Mesodermal cell (in vitro differentiated cells): ENCODE measurements around the gene MICAL3.

Source experiments
- H3K27ac ChIP-seq: 2 replicates; pipeline ENCODE4 v1.7.0; 2013; ENCODE audit warnings: mild to moderate bottlenecking, low read depth, low read length, moderate library complexity; ENCODE audit not compliant: severe bottlenecking
- H3K36me3 ChIP-seq: 2 replicates; pipeline ENCODE4 v1.7.1; 2013; ENCODE audit warnings: mild to moderate bottlenecking, low read length, moderate library complexity; ENCODE audit not compliant: control insufficient read depth, insufficient read depth
- H3K4me1 ChIP-seq: one replicate; pipeline ENCODE4 v1.7.1; 2013; ENCODE audit warnings: mild to moderate bottlenecking, low read length; ENCODE audit not compliant: insufficient read depth, control insufficient read depth, poor library complexity, severe bottlenecking
- H3K4me3 ChIP-seq: 2 replicates; pipeline ENCODE4 v1.7.0; 2013; ENCODE audit warnings: low read length, control low read depth, mild to moderate bottlenecking; ENCODE audit not compliant: insufficient read depth, poor library complexity, severe bottlenecking; ENCODE audit errors: extremely low read depth
- H3K9me3 ChIP-seq: 2 replicates; pipeline ENCODE4 v1.7.1; 2013; ENCODE audit warnings: mild to moderate bottlenecking, low read length, moderate library complexity; ENCODE audit not compliant: control insufficient read depth
- WGBS, 2 experiments: methylation state at CpG; one replicate each; pipeline ENCODE4 v1.1.5; 2013; ENCODE audit warnings: missing lambda C conversion rate in 2 of 2; ENCODE audit not compliant: insufficient coverage in 2 of 2; 5-methylcytosine and 5-hydroxymethylcytosine counted together

MICAL3 gene

DNA sequence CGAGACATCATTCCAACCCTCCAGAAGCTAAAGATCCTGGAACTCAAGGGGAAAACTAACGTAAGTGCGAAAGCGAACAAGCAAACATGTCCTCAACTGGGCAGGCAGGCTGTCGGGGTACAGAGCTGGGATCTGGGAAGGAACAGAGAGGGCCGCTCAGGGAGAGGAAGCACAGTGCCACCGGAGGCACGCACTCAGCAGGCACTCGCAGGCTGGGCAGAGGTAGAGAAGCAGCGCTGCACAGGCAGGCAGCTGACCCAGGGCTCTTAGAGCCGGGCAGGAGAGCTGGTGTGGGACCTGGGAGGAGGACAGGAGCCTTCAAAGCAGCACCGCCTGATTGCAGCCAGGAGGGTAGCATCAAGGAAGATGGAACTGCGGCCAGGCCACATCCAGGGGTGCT lies 62.2 kb downstream of the MICAL3 start:
- Histone ChIP-seq H3K4me1 (peaks cover 31% of the 10 kb centered on the region), H3K4me3 (no peak overlapping the region), H3K9me3 (no peaks in the 10 kb centered on the region), H3K27ac (no peak overlapping the region), H3K36me3 (no peaks in the 10 kb centered on the region)
- WGBS, 2 experiments: 90 to 94% methylated on average over 12 to 13 of the region's 13 CpGs

DNA sequence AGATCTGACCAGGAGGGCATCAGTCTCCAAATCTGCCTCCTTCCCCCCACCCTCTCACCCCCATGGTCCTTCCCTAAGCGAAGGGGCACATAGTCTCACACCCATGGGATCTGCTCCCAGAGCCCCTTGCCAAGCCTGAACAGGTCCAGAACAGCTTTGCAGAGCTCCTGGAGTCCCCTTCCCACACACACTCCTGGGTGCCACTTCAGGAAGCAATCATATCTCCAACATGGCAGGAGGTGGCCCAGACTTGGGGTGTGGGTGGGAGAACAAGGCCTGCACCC lies 63.0 kb downstream of the MICAL3 start:
- H3K4me1 ChIP-seq: peaks cover 27% of the 10 kb centered on the region
- H3K27ac ChIP-seq: no peak overlapping the region
- WGBS, 2 experiments: 40 to 60% methylated on average over 1 of the region's 1 CpG
- no peaks in the 10 kb centered on the region for H3K36me3 ChIP-seq
- H3K4me3 ChIP-seq: no peak overlapping the region
- no peaks in the 10 kb centered on the region for H3K9me3 ChIP-seq

DNA sequence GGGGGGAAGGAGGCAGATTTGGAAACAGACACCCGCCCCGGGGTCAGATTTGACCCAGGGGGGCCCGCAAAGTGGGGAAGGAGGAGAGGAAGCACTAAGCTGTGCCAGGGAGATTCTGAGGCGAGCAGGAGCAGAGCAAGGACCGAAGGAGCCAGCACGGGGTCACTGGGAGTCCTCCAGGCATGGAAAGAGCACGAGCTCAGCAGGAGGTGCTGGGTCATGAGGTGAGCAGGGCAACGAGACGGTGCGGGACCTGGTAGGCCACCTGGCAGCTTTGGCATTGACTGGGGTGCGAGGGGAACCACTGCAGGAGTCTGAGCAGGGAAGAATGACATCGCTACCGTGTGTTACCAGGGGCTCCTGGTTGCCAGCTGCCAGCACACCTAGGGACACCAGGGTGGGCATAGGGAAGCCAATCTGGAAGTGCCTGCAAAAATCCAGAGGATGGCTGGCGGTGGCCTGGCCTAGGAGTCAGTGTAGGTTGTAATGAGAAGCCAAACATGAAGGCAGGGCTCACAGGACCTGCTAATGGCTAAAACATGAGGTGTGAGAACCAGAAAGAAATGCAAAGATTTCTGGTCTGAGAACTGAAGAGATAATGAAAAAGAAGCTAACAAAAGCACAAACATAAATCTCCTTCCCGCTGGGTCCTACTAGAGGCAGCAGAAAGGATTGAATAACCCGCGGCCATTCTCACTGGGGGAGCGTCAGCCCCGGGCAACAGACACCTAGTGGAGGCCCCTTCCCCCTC lies 63.5 kb downstream of the MICAL3 start:
- WGBS, 2 experiments: 76 to 77% methylated on average over 18 to 19 of the region's 19 CpGs
- no peak overlapping the region for H3K27ac ChIP-seq
- peaks cover 22% of the 10 kb centered on the region for H3K4me1 ChIP-seq

DNA sequence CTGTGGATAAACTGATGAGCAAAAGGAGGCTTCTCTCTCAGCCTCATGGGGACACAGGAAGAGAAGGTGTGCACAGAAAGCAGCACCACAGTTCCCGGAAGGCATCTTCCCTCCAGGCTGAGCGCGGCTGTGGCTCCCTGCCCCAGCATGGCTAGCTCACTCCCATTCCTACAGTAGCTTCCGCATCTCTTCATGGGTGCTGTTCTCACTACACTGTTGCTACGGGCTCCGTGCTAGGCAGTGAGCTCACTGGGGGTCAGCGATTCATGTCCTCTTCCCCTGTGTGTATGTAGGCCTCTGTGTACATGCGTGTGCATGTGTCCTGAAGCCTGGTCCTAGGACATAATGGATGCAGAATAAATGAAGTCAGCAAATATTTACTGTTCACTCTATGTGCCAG lies 64.3 kb downstream of the MICAL3 start:
- Histone ChIP-seq H3K4me1 (peaks cover 17% of the 10 kb centered on the region), H3K9me3 (no peaks in the 10 kb centered on the region), H3K4me3 (no peak overlapping the region), H3K27ac (no peak overlapping the region), H3K36me3 (no peaks in the 10 kb centered on the region)
- WGBS, 2 experiments: 94 to 99% methylated on average over 8 of the region's 8 CpGs

More for the DNA sequence above, 63.5 kb downstream of the MICAL3 start:
- Histone ChIP-seq H3K36me3 (no peaks in the 10 kb centered on the region), H3K4me3 (no peak overlapping the region), H3K9me3 (no peaks in the 10 kb centered on the region)

DNA sequence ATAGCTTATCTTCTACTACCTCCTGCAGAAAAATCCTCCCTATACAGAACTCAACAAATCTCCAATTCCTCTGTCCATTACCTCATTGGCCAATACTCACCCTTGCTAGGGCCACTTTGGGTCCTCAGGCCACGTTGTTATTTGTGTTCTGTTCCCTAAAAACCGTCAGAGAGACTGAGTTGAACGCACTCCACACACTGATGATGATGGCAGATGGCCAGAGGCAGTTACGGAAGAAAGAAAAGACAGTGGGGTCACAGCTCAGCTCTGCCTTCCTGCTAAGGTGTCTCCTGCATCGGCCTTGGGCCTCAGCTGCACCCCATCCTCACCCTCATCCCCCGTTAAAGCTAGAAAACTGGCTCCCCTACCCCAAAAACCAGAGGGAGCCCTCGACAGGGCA lies 66.2 kb downstream of the MICAL3 start:
- no peaks in the 10 kb centered on the region for H3K4me1 ChIP-seq

DNA sequence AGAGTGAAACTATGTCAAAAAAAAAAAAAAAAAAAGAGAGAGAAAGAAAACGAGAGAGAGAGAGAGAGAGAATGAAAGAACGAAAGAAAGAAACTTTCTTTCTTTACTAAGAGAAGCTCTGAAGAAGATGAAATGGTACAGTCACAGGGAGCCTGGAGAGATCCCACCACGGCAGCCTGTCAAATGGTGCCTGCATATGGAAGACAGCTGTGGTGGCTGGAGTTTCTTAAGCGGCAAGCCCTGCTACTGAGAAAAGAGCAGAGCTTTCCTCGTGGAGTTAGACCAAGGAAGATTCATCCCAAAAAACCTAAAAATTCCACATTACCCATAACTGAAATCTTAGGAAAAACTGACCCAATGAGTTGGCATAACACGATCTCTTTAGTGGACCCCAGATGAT lies 66.7 kb downstream of the MICAL3 start:
- Histone ChIP-seq H3K27ac (no peak overlapping the region), H3K4me1 (no peaks in the 10 kb centered on the region), H3K9me3 (no peaks in the 10 kb centered on the region), H3K36me3 (no peaks in the 10 kb centered on the region), H3K4me3 (no peak overlapping the region)
- WGBS, 2 experiments: 85 to 96% methylated on average over 2 of the region's 6 CpGs

More for the DNA sequence above, 66.2 kb downstream of the MICAL3 start:
- Histone ChIP-seq H3K27ac (no peak overlapping the region), H3K9me3 (no peaks in the 10 kb centered on the region), H3K4me3 (no peak overlapping the region), H3K36me3 (no peaks in the 10 kb centered on the region)
- WGBS, 2 experiments: 88 to 93% methylated on average over 4 to 6 of the region's 7 CpGs

DNA sequence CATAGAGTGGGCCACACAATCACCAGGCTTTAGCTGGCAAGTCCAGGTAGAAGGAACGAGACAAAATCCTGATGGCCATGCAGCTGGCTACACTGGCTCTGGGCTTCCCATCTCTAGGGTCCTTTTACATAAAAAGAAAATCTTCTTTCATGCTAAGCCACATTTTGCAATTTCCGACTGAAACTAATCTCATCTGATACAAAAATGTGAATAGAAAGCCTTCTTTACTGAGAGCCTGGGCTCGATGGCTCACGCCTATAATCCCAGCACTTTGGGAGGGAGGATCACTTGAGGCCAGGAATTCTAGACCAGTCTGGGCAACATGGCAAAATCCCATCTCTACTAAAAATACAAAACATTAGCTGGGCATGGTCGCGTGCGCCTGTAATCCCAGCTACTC lies 67.2 kb downstream of the MICAL3 start:
- no peaks in the 10 kb centered on the region for H3K4me1 ChIP-seq
- H3K27ac ChIP-seq: no peak overlapping the region
- no peak overlapping the region for H3K4me3 ChIP-seq
- no peaks in the 10 kb centered on the region for H3K36me3 ChIP-seq
- H3K9me3 ChIP-seq: no peaks in the 10 kb centered on the region
- whole genome bisulfite sequencing, 2 experiments: 78 to 96% methylated on average over 2 to 7 of the region's 7 CpGs

DNA sequence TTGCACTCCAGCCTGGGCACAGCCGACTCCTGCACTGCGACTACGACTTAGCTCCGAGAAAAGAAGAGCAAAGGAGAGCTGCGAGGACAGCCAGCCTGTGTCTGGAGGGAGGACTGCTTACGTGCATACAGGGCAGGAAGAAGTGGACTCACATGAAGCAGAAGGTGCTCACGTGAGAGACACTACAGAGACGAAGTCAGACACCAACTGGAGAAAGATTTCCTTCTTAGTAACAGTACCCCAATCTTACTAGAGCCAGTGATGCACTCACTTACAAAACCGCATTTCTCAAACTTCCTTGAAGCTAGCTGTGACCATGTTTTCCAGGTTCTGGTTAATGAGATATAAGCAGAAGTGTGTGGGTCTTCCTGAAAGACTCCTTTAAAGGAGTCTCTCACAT lies 67.7 kb downstream of the MICAL3 start:
- no peaks in the 10 kb centered on the region for H3K9me3 ChIP-seq
- H3K27ac ChIP-seq: no peak overlapping the region
- H3K4me3 ChIP-seq: no peak overlapping the region
- no peaks in the 10 kb centered on the region for H3K4me1 ChIP-seq
- 94 to 97% methylated on average over 8 of the region's 9 CpGs for WGBS, 2 experiments
- H3K36me3 ChIP-seq: no peaks in the 10 kb centered on the region

DNA sequence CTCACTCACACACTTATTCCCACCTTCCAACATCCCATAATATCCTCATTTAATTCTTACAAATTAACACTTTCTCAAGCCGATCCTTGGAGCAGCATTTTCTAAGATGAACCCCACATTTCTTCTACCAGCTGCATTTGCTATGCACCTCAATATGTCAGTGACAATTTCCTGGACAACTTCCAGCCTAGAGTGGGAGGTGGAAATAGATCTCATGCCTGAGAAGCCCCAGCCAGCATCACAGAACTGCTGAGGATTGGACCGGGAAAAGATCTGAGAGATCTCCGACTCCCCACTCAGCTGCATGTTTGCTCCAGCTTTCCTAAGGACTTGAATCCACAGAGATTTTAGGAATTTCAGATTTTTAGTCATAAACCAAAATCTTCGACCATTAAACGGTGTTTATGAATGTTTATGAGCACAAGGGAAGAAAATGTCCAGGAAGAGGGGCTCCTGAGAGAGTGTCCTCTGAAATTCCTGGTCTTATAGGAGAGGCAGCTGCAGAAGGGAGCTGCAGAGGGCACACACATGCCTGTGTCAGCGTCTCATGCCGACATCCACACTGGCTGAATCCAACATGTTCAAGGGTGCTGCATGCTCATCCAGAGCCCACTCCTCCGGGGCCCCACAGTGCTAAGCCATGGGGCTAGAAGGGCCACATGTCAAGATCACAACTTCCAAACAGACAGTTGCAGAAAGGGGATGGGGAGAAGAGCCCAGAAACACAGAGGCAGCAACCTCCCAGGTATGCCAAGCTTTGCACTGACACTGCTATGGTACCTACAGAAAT lies 68.6 kb downstream of the MICAL3 start:
- Histone ChIP-seq H3K27ac (no peak overlapping the region), H3K36me3 (no peaks in the 10 kb centered on the region), H3K4me3 (no peak overlapping the region), H3K4me1 (peaks cover 4% of the 10 kb centered on the region), H3K9me3 (no peaks in the 10 kb centered on the region)
- WGBS, 2 experiments: 87 to 98% methylated on average over 6 to 7 of the region's 8 CpGs

DNA sequence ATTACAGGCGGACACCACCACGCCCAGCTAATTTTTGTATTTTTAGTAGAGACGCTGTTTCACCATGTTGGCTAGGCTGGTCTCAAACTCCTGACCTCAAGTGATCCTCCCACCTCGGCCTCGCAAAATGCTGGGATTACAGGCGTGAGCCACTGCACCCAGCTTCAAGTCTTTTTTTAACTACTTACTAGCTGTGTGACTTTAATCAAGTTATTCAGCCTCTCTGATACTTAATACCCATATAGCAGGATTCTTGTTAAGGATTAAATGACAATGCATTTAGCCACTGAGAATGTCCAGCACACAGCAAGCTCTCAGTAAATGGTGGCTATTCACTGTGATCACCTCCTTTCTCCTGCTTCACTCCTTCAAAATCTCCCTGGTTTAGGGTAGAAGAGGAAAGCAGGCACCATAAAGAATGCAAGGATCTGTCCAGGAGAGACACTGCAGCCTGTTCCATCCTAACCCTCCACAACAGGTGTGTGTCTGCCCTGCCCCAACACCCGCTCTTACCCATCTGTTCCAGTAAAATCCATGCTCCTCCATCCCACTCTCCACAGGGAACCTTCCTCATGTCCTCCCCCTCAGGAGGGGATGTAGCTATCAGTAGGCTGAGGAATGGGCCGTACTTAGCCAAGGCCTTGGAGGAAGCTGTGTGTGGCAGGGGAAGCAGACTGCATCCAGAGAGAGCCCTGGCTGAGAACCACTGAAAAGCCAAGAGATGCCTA lies 69.3 kb downstream of the MICAL3 start:
- no peaks in the 10 kb centered on the region for H3K36me3 ChIP-seq
- no peaks in the 10 kb centered on the region for H3K9me3 ChIP-seq
- H3K4me1 ChIP-seq: peaks cover 5% of the 10 kb centered on the region
- WGBS, 2 experiments: 91 to 97% methylated on average over 6 to 7 of the region's 8 CpGs
- no peak overlapping the region for H3K27ac ChIP-seq
- H3K4me3 ChIP-seq: no peak overlapping the region
